D721Med (cell line): ENCODE results near the gene LCP2.

Source experiments
- DNase-seq: peaks from one replicate; pipeline ENCODE4 v3.0.0; 2011; ENCODE audit warnings: low spot score; ENCODE audit not compliant: insufficient read length
- FAIRE-seq: peaks from 2 replicates; lab custom pipeline; 2011; peaks lifted over from hg19 to GRCh38; lab: Jason Lieb, UNC
- TF ChIP-seq, protein P1 (sequence below): IDR thresholded peaks from 2 replicates; pipeline ENCODE4 v1.5.1; 2012; ENCODE audit warnings: mild to moderate bottlenecking, control low read depth; ENCODE audit not compliant: insufficient read depth; ENCODE audit errors: missing control alignments

LCP2 gene

DNA sequence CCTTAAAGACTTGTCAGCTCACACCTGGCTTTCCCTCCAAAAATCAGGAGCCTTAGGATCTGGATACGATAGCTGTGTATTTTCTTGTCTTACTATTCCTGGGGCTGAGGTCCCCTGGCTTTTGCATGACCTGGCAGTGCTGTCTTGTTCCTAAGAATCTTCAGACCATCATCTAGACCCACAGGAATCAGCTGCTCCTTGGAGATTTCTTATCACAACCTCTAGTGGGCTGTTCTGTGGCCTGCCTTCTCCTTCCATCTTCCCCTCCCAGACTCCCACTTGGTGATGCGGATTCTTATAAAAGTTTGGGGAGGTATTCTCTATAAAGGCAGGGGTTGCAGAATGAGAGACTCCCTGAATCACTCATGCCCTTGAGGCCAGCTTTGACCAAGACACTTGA, 21.4 kb downstream of the LCP2 start:
- TF ChIP-seq, protein P1, sequence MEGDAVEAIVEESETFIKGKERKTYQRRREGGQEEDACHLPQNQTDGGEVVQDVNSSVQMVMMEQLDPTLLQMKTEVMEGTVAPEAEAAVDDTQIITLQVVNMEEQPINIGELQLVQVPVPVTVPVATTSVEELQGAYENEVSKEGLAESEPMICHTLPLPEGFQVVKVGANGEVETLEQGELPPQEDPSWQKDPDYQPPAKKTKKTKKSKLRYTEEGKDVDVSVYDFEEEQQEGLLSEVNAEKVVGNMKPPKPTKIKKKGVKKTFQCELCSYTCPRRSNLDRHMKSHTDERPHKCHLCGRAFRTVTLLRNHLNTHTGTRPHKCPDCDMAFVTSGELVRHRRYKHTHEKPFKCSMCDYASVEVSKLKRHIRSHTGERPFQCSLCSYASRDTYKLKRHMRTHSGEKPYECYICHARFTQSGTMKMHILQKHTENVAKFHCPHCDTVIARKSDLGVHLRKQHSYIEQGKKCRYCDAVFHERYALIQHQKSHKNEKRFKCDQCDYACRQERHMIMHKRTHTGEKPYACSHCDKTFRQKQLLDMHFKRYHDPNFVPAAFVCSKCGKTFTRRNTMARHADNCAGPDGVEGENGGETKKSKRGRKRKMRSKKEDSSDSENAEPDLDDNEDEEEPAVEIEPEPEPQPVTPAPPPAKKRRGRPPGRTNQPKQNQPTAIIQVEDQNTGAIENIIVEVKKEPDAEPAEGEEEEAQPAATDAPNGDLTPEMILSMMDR = no peak
- FAIRE-seq (no peak), DNase-seq (no peak)

DNA sequence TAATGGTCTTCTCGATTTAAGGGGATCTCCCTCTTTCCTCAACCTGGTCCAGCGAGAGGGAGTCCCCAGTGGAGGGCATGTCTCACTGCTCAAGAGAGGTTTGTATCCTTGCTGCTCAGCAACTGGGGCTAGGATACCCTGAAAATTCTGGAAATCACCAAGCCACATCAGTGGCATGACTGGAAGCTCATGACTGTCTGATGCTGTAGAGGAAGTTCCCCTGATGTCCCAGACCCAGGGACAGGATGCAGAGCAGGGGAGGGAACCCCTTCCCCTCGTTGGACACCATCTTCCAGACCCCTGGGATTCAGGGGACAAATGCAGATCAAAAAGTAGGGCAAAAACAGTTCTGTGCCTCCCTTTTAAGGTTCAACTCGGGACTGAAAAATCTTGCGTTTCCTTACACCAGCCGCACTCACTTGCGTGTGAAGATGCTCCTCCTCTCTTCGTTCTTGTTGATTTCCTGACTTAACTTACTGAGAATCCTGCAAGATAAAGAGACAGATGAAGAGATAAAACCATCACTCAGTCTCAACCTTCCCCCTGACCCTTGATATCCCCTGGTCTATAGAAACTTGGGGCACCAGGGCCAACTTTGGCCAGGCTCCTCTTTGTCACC, 22.1 kb downstream of the LCP2 start:
- DNase-seq (no peak), FAIRE-seq (no peak)
- TF ChIP-seq, protein P1 = no peak

DNA sequence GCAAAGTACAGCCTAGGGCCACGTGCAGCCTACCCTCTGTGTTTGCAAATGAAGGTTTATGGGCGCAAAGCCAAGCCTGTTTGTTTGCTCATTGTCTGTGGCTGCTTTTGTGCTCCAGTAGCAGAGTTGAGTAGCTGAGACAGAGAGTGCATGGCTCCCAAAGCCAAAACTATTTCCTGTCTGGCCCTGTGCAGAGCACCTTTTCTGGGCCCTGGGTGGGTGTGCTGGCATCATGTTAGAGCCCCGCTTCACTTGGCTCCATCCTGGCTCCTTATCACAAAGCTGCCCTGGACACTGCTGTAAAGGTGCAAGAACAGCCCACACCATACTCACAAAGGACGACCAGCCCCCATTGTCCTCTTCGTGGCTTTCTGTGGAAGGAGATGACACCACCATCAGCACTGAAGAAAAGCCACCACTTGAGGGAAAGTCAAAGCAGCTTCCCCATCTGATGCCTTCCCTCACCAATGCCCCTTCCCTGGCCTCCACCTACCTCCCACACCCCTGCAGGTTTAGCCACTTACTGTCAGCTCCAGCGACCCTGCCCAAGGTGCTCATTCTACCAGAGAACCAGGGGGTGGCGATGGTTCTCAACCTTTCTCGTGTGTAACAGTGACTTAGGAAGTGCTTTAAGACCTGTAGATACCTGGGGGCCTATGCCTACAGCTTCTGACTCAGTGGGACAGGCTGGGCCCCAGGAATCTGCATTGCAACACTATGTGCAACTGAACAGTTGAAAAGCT, 23.4 kb downstream of the LCP2 start:
- FAIRE-seq (no peak), DNase-seq (no peak)

DNA sequence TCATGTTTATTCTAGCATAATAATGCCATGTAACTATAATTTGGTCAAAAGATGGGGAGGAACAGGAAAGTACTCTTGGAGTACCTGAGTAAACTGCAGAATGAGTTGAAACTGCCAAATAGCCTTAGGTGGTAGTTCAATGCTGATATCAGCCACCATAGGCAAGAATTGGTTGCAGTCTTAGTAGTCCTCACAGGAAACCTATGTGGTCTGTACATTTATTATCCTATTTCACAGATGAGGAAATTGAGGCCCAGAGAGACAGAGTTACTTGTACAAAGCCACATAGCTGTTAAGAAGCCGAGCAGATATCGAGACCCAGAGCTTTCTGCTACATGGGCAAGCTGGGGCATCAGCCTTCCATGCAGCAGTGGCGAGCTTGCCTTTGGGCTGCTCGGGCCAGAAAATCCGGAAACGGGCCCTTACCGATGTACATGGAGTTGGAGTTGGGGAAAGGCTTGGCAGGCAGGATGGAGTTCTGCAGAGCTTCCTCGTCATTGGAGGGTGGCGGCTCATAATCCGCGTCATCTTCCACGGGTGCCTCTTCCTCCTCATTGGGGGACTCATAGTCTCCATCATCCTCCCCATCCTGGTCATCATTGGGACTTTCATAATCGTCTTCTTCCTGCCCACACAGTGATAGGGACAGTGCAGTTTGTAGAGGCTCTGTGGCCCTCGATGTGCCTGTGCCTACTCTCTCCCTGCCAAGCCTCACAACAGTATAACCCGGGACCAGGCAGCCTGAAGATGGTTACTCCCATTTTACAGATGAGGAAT, 27.1 kb downstream of the LCP2 start:
- DNase-seq = no peak
- TF ChIP-seq, protein P1 = no peak
- FAIRE-seq = no peak

More for the DNA sequence above, 23.4 kb downstream of the LCP2 start:
- TF ChIP-seq, protein P1 = no peak

DNA sequence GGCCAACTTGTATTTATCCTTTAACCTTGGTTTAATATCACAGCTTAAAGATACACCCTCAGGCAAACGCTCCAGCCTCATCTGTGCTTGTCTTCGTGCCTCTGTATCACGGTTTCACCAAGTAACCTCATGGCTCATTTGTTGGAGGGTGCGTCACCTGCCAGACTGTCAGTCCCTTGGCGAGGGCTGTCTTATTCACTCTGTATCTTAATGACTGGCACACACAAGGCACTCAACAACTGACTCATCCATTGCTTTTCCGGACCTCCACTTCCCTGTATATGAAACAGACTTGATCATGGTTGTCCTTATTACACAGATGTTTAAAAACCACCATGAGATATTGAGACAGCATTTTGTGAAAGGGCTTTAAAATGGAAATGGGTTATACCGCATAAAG, 28.0 kb downstream of the LCP2 start:
- TF ChIP-seq, protein P1 = no peak
- no peak for DNase-seq

DNA sequence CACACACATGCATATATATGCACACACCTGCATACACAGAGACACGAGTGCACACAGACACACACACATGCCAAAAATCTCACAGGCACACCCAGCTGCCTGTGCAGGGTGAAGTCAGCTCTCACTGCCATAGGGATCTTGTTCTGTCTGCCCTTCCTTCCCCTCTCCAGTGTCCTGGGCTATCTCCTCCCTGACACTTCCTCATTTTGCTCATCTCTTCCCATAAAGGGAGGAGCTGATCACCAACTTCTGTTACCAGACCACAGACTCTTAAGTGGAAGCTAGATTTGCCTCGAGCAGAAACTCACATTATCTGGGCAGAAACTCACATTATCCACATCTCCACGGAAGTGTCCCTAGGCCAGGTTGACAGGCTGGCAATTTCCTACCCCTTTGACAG, 28.7 kb downstream of the LCP2 start:
- no peak for DNase-seq
- FAIRE-seq = no peak
- TF ChIP-seq, protein P1 = no peak

More for the DNA sequence above, 28.0 kb downstream of the LCP2 start:
- FAIRE-seq = no peak
